SK-N-SH (cell line): ENCODE data around the gene PHIP.

Experiments used
- FOSL2 ChIP-seq: IDR thresholded peaks from 2 replicates; pipeline ENCODE4 v1.4.0; 2012; ENCODE audit warnings: low read depth, mild to moderate bottlenecking, moderate library complexity, borderline replicate concordance
- POLR2AphosphoS5 ChIP-seq: IDR thresholded peaks from 2 replicates; pipeline ENCODE4 v1.6.1; 2012; ENCODE audit warnings: low read depth, low read length
- RAD21 ChIP-seq: IDR thresholded peaks from 2 replicates; pipeline ENCODE4 v1.6.1; 2012; ENCODE audit warnings: mild to moderate bottlenecking, low read length
- RCOR1 ChIP-seq: fragments of 150-350 bp; IDR thresholded peaks from 2 replicates; pipeline ENCODE4 v1.6.1; 2017; ENCODE audit warnings: antibody characterized with exemption, low read length
- TF ChIP-seq, protein P1 (sequence below): fragments of 200-600 bp; sonication (generic); IDR thresholded peaks from 2 replicates; pipeline ENCODE4 v1.6.1; 2017; ENCODE audit warnings: antibody characterized with exemption, mild to moderate bottlenecking, moderate library complexity
- TF ChIP-seq, protein P2 (sequence below): IDR thresholded peaks from 2 replicates; pipeline ENCODE4 v1.4.0; 2012; ENCODE audit warnings: low read depth, borderline replicate concordance
- TF ChIP-seq, protein P3 (sequence below): fragments of 150-350 bp; IDR thresholded peaks from 2 replicates; pipeline ENCODE4 v1.6.1; 2017; ENCODE audit warnings: antibody characterized with exemption, low read length, low read depth, borderline replicate concordance

DNA sequence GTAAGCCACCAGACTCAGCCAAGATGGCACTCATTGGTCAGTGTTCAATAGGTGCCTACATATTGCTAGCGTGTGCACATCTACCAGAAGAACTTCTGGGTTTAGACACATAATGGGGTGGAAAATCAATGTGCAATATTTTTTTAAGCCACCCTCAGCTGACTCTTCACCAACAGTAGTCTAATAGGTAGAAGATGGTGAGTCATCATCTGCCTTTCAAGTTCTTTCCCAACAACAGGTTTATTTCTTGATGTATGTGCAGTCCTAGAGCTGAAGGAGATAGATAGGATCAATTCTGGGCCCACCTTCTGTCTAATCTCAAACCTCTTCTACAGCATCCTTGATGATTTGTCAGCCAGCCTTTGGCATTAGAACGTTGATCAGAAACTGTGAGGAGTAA lies 169.4 kb downstream of the PHIP start:
- TF ChIP-seq, protein P1, sequence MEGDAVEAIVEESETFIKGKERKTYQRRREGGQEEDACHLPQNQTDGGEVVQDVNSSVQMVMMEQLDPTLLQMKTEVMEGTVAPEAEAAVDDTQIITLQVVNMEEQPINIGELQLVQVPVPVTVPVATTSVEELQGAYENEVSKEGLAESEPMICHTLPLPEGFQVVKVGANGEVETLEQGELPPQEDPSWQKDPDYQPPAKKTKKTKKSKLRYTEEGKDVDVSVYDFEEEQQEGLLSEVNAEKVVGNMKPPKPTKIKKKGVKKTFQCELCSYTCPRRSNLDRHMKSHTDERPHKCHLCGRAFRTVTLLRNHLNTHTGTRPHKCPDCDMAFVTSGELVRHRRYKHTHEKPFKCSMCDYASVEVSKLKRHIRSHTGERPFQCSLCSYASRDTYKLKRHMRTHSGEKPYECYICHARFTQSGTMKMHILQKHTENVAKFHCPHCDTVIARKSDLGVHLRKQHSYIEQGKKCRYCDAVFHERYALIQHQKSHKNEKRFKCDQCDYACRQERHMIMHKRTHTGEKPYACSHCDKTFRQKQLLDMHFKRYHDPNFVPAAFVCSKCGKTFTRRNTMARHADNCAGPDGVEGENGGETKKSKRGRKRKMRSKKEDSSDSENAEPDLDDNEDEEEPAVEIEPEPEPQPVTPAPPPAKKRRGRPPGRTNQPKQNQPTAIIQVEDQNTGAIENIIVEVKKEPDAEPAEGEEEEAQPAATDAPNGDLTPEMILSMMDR, result no peak
- TF ChIP-seq FOSL2 (no peak), RAD21 (no peak), POLR2AphosphoS5 (no peak), RCOR1 (no peak)
- TF ChIP-seq, protein P2, sequence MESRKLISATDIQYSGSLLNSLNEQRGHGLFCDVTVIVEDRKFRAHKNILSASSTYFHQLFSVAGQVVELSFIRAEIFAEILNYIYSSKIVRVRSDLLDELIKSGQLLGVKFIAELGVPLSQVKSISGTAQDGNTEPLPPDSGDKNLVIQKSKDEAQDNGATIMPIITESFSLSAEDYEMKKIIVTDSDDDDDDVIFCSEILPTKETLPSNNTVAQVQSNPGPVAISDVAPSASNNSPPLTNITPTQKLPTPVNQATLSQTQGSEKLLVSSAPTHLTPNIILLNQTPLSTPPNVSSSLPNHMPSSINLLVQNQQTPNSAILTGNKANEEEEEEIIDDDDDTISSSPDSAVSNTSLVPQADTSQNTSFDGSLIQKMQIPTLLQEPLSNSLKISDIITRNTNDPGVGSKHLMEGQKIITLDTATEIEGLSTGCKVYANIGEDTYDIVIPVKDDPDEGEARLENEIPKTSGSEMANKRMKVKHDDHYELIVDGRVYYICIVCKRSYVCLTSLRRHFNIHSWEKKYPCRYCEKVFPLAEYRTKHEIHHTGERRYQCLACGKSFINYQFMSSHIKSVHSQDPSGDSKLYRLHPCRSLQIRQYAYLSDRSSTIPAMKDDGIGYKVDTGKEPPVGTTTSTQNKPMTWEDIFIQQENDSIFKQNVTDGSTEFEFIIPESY, result no peak
- TF ChIP-seq, protein P3, sequence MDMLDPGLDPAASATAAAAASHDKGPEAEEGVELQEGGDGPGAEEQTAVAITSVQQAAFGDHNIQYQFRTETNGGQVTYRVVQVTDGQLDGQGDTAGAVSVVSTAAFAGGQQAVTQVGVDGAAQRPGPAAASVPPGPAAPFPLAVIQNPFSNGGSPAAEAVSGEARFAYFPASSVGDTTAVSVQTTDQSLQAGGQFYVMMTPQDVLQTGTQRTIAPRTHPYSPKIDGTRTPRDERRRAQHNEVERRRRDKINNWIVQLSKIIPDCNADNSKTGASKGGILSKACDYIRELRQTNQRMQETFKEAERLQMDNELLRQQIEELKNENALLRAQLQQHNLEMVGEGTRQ, result no peak
